HepG2 (cell line): Measurements from ENCODE around the gene MRPS10.

Experiments used
- EP300 ChIP-seq, 3 experiments: sonication (generic) in 1 of 3; formaldehyde crosslinking in 1 of 3; IDR thresholded peaks; 2 replicates each; pipeline versions ENCODE4 v1.5.1 to v1.6.1; 2011 to 2020; ENCODE audit warnings: low read depth in 2 of 3, low read length in 2 of 3, borderline replicate concordance in 1 of 3, improper control_type of control experiment in 1 of 3, mild to moderate bottlenecking in 1 of 3, missing genetic modification reagents in 1 of 3, moderate library complexity in 1 of 3
- HCFC1 ChIP-seq: fragments of 150-350 bp; IDR thresholded peaks from 2 replicates; pipeline ENCODE4 v1.6.1; 2014; ENCODE audit warnings: low read depth, low read length
- KDM4B ChIP-seq: sonication (generic); formaldehyde crosslinking; IDR thresholded peaks from 2 replicates; pipeline ENCODE4 v1.4.0; 2020; ENCODE audit warnings: missing genetic modification reagents
- RFXAP ChIP-seq: sonication (generic); formaldehyde crosslinking; IDR thresholded peaks from 2 replicates; pipeline ENCODE4 v1.4.0; 2020; ENCODE audit warnings: missing genetic modification reagents, borderline replicate concordance
- SMC3 ChIP-seq: IDR thresholded peaks from 2 replicates; pipeline ENCODE4 v1.6.1; 2011; ENCODE audit warnings: low read length, improper control_type of control experiment
- ZMAT3 ChIP-seq: sonication (generic); formaldehyde crosslinking; conservative IDR thresholded peaks from 2 replicates; pipeline ENCODE4 v1.7.0; 2021; ENCODE audit warnings: missing genetic modification reagents
- ZNF24 ChIP-seq: fragments of 450-650 bp; IDR thresholded peaks from 2 replicates; pipeline ENCODE4 v1.6.1; 2017; ENCODE audit warnings: antibody characterized with exemption, mild to moderate bottlenecking
- ZNF430 ChIP-seq: sonication (generic); formaldehyde crosslinking; IDR thresholded peaks from 2 replicates; pipeline ENCODE4 v1.9.0; 2021; ENCODE audit warnings: mild to moderate bottlenecking, missing genetic modification reagents
- ZNF451 ChIP-seq: sonication (generic); formaldehyde crosslinking; IDR thresholded peaks from 2 replicates; pipeline ENCODE4 v1.5.0; 2020; ENCODE audit warnings: mild to moderate bottlenecking, missing genetic modification reagents
- ZNF83 ChIP-seq: sonication (generic); formaldehyde crosslinking; IDR thresholded peaks from 2 replicates; pipeline ENCODE4 v1.4.0; 2020; ENCODE audit warnings: missing genetic modification reagents, mild to moderate bottlenecking, borderline replicate concordance
- TF ChIP-seq, protein P1 (sequence below): IDR thresholded peaks from 2 replicates; pipeline ENCODE4 v1.4.0; 2020; ENCODE audit warnings: mild to moderate bottlenecking, missing genetic modification reagents
- TF ChIP-seq, protein P2 (sequence below): sonication (generic); formaldehyde crosslinking; IDR thresholded peaks from 2 replicates; pipeline ENCODE4 v1.8.0; 2022; ENCODE audit warnings: mild to moderate bottlenecking, missing genetic modification reagents, moderate library complexity
- TF ChIP-seq, protein P3 (sequence below): IDR thresholded peaks from 2 replicates; pipeline ENCODE4 v1.6.1; 2016; ENCODE audit warnings: mild to moderate bottlenecking

DNA sequence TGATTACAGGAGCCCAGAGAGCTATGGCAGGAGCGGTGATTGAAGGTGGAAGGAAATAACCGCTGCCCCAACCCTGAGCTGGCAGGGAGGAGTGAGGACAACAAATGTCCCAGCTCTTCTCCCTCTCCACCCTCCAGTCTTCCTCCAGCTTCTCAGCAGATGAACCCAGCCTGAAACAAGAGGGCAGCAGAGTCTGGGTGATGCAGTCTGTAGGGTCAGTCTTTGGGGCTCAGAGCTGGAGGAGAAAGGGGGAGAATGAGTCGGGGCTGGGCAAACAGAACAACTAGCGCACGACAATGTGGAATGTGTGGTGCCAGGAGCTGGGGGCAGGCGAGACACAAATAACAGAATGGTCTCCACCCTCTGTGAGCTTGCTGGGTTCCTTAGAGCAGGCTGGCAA is 49.0 kb downstream of the MRPS10 start:
- TF ChIP-seq ZNF451 (CRISPR knock-in tag): no peak
- TF ChIP-seq, protein P1, sequence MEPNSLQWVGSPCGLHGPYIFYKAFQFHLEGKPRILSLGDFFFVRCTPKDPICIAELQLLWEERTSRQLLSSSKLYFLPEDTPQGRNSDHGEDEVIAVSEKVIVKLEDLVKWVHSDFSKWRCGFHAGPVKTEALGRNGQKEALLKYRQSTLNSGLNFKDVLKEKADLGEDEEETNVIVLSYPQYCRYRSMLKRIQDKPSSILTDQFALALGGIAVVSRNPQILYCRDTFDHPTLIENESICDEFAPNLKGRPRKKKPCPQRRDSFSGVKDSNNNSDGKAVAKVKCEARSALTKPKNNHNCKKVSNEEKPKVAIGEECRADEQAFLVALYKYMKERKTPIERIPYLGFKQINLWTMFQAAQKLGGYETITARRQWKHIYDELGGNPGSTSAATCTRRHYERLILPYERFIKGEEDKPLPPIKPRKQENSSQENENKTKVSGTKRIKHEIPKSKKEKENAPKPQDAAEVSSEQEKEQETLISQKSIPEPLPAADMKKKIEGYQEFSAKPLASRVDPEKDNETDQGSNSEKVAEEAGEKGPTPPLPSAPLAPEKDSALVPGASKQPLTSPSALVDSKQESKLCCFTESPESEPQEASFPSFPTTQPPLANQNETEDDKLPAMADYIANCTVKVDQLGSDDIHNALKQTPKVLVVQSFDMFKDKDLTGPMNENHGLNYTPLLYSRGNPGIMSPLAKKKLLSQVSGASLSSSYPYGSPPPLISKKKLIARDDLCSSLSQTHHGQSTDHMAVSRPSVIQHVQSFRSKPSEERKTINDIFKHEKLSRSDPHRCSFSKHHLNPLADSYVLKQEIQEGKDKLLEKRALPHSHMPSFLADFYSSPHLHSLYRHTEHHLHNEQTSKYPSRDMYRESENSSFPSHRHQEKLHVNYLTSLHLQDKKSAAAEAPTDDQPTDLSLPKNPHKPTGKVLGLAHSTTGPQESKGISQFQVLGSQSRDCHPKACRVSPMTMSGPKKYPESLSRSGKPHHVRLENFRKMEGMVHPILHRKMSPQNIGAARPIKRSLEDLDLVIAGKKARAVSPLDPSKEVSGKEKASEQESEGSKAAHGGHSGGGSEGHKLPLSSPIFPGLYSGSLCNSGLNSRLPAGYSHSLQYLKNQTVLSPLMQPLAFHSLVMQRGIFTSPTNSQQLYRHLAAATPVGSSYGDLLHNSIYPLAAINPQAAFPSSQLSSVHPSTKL (CRISPR knock-in tag): no peak
- peak; percentile 13; the same call in 1 of the 2 replicates for TF ChIP-seq SMC3
- TF ChIP-seq ZNF83: no peak
- no peak for TF ChIP-seq RFXAP (CRISPR knock-in tag)
- TF ChIP-seq KDM4B (CRISPR knock-in tag): no peak
- TF ChIP-seq, protein P2, sequence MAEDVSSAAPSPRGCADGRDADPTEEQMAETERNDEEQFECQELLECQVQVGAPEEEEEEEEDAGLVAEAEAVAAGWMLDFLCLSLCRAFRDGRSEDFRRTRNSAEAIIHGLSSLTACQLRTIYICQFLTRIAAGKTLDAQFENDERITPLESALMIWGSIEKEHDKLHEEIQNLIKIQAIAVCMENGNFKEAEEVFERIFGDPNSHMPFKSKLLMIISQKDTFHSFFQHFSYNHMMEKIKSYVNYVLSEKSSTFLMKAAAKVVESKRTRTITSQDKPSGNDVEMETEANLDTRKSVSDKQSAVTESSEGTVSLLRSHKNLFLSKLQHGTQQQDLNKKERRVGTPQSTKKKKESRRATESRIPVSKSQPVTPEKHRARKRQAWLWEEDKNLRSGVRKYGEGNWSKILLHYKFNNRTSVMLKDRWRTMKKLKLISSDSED (CRISPR knock-in tag): no peak
- no peak for TF ChIP-seq ZNF430 (CRISPR knock-in tag)
- no peak for TF ChIP-seq ZMAT3
- TF ChIP-seq HCFC1: no peak
- TF ChIP-seq, protein P3, sequence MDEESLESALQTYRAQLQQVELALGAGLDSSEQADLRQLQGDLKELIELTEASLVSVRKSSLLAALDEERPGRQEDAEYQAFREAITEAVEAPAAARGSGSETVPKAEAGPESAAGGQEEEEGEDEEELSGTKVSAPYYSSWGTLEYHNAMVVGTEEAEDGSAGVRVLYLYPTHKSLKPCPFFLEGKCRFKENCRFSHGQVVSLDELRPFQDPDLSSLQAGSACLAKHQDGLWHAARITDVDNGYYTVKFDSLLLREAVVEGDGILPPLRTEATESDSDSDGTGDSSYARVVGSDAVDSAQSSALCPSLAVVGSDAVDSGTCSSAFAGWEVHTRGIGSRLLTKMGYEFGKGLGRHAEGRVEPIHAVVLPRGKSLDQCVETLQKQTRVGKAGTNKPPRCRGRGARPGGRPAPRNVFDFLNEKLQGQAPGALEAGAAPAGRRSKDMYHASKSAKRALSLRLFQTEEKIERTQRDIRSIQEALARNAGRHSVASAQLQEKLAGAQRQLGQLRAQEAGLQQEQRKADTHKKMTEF (CRISPR knock-in tag): no peak
- no peak for TF ChIP-seq ZNF24
- TF ChIP-seq EP300 (IDR thresholded peaks at IDR 0.05; ENCODE audit: low read depth in 2 of 2, low read length in 2 of 2): no peak
- no peak for TF ChIP-seq EP300 (CRISPR knock-in tag; IDR thresholded peaks at IDR 0.05; ENCODE audit: borderline replicate concordance)
